GM10248 (cell line): Measurements from ENCODE around the gene CCR8.
A peak's percentile ranks its signal among the peaks of the same experiment; 100 is the strongest.

Experiments used
- CTCF ChIA-PET: fragments of 300-600 bp; sonication (Branson Sonifier 250); formaldehyde crosslinking; extraction: SDS; loops from one replicate; lab custom pipeline; 2021; ENCODE audit warnings: antibody characterized with exemption; lab: Yijun Ruan, JAX
- POLR2A ChIA-PET: fragments of 350-650 bp; sonication (Branson Sonifier 250); formaldehyde crosslinking; extraction: SDS; loops from one replicate; lab custom pipeline; 2020; ENCODE audit warnings: antibody characterized with exemption; lab: Yijun Ruan, JAX
- DNase-seq: peaks from one replicate; pipeline ENCODE4 v3.0.0; 2012; ENCODE audit errors: extremely low spot score
- TF ChIP-seq, protein P1 (sequence below): IDR thresholded peaks from 2 replicates; pipeline ENCODE4 v1.5.1; 2012; ENCODE audit warnings: mild to moderate bottlenecking, low read depth; ENCODE audit errors: extremely low read depth, missing control alignments, control extremely low read depth

Gene CCR8

DNA sequence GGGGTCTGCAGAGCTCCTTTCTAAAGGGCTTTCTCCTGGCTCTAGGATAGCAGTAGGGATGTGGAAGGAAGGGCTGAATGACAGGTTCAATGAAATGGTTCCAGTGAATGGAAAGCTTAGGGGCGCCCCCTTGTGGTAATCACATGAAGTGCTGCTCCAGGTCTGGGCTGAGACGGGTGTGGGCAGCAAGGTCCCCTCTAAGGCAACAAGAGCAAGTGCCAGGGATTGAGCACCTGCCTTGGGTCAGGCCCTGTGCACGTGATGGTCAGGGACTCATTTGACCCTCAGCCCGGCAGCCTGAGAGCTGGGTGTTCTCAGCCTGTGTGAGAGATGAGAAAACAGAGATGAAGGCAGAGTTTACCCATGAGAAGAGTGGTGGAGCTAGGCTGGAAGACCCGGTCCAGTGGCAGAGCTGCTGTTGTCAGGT lies 37.6 kb upstream of the CCR8 start:
- ChIA-PET POLR2A (no interaction called here), CTCF (interaction anchor here (0.6 to 23.0 kb wide), 61 partner anchors 12 to 283 kb away, joined by 3 to 691 read pairs (median 5); partner anchors contain the start of genes CX3CR1, RPSA and XIRP1)
- DNase-seq = peak; percentile 69
- TF ChIP-seq, protein P1, sequence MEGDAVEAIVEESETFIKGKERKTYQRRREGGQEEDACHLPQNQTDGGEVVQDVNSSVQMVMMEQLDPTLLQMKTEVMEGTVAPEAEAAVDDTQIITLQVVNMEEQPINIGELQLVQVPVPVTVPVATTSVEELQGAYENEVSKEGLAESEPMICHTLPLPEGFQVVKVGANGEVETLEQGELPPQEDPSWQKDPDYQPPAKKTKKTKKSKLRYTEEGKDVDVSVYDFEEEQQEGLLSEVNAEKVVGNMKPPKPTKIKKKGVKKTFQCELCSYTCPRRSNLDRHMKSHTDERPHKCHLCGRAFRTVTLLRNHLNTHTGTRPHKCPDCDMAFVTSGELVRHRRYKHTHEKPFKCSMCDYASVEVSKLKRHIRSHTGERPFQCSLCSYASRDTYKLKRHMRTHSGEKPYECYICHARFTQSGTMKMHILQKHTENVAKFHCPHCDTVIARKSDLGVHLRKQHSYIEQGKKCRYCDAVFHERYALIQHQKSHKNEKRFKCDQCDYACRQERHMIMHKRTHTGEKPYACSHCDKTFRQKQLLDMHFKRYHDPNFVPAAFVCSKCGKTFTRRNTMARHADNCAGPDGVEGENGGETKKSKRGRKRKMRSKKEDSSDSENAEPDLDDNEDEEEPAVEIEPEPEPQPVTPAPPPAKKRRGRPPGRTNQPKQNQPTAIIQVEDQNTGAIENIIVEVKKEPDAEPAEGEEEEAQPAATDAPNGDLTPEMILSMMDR = peak; percentile 86

- POLR2A ChIA-PET = interaction anchor here (0.5 kb wide), 2 partner anchors 49 to 1167 kb away, joined by 3 read pairs; no protein-coding TSS in a partner anchor
Observed at GRCh38 chr3:39292961-39293360, 36.5 kb upstream of the CCR8 start.

DNA sequence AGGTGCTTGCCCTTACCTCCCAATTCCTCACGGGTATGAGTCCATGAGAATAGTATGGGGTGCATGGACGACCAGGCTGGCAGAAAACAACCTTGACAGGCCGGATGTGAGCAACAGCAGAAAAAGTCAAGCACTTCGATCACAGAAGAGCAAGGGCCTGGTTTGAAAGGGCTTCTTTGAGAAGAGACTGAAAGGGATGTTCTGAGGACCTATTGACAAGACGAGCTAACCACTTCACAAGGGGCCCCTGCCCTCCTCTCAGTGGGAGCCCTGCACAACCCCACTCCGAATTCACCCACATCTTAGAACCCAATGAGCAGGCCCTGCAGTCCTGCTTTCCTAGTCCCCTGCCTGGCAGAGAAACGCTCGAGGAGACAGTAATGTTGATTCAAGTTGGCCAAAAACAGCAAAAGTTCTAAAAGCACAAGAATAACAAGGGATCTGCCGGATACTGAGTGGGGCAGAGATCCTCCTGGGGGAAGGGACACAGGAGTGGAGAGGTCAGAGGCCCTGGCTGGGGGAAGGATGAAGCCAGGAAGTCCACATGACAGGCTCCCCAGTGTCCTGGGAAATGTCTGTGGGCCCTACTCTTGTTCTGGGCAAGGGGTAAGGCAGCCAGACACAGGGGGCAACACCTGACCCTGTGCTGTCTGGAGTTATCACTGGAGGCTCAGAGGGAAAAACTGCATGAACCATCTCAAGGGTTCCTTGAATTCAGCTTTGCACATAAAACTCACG lies 34.9 kb upstream of the CCR8 start:
- CTCF ChIA-PET = interaction anchor here (1.1 to 23.0 kb wide), 8 partner anchors 8 to 168 kb away, joined by 3 to 691 read pairs (median 8); partner anchors contain the start of genes CX3CR1 and XIRP1
- POLR2A ChIA-PET = interaction anchor here (1.3 kb wide), 1 partner anchor 89 kb away, joined by 4 read pairs; no protein-coding TSS in a partner anchor
- TF ChIP-seq, protein P1 = no peak
- DNase-seq = peak; percentile 8

More at GRCh38 chr3:39292961-39293360, 36.5 kb upstream of the CCR8 start:
- DNase-seq = no peak
- TF ChIP-seq, protein P1 = no peak
- CTCF ChIA-PET = interaction anchor here (0.9 to 23.0 kb wide), 29 partner anchors 11 to 190 kb away, joined by 3 to 691 read pairs (median 7); partner anchors contain the start of genes CX3CR1, RPSA and XIRP1

GRCh38 chr3:39295184-39295775 lies 34.2 kb upstream of the CCR8 start:
- peak; percentile 69 for DNase-seq
- POLR2A ChIA-PET = interaction anchor here (0.5 to 1.3 kb wide), 3 partner anchors 89 to 146 kb away, joined by 3 to 4 read pairs (median 3); no protein-coding TSS in a partner anchor
- CTCF ChIA-PET = interaction anchor here (1.0 to 23.0 kb wide), 9 partner anchors 9 to 191 kb away, joined by 3 to 691 read pairs (median 5); partner anchors contain the start of gene XIRP1
- TF ChIP-seq, protein P1 = no peak

DNA sequence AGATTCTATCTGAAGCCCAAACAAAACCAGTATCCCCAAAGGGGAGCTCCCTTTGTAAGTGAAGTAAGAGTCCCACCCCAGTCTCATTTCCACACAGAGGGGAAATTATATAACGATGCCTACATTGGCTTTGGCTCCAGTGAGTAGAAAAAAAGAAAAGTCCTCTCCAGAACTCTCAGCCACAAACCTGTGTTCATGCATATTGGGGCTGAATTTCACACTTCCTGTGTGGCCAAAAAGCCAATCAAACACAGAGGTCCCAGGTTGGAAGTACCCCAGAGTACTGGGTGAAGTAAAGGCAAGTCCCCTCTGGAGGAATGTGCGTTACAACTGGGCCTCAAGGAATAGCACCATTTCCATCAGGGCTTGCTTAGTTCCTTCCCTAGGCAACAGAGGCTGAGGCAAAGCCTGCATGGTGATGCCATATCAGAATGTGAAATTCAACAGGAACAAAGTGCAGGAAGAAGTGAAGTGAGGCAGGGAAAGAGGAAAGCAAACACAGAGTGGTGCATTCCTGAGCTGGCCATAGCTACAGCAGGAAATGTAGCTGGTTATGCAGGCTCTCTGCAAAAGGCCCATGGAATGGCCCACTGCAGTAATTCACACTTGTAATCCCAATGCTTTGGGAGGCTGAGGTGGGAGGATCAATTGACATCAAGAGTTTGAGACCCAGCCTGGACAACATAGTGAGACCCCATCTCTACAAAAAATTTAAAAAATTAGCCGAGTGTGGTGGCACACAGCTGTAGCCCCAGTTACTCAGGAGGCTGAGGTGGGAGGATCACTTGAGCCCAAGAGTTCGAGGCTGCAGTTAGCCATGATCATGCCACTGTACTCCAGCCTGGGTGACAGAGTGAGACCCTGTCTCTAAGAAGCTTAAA lies 33.1 kb upstream of the CCR8 start:
- ChIA-PET POLR2A (interaction anchor here (1.0 kb wide), 1 partner anchor 147 kb away, joined by 3 read pairs; no protein-coding TSS in a partner anchor), CTCF (interaction anchor here (0.9 to 23.0 kb wide), 11 partner anchors 8 to 192 kb away, joined by 3 to 691 read pairs (median 5); partner anchors contain the start of genes CX3CR1 and XIRP1)
- peak; percentile 10 for DNase-seq
- TF ChIP-seq, protein P1 = no peak
